Activated CD8-positive, alpha-beta memory T cell treated with anti-CD3 and anti-CD28 coated beads for 36 hours (primary cell): ENCODE measurements around the gene ATXN10. TPM values are rescaled to one million over a fixed set of nuclear protein-coding genes. Genes with fewer than 3 reads are reported as not detected.
"Not testable (repeated sequence)": the region's sequence is repeated elsewhere in the genome, so short reads cannot be mapped to it uniquely, and the experiment has no call there.

Experiments
- CTCF ChIA-PET: fragments of 350-600 bp; sonication (Branson Sonifier 250); formaldehyde crosslinking; loops from one replicate; lab custom pipeline; 2021; ENCODE audit warnings: antibody characterized with exemption; lab: Charles Lee
- POLR2A ChIA-PET: fragments of 350-600 bp; sonication (Branson Sonifier 250); formaldehyde crosslinking; loops from one replicate; lab custom pipeline; 2021; ENCODE audit warnings: antibody characterized with exemption; lab: Charles Lee
- total RNA-seq, 2 experiments: library from RNA; stranded (reverse); gene quantifications; one replicate each; pipeline ENCODE4 v1.2.3, GENCODE V29; 2021

ATXN10 gene
- 100 to 1,000 TPM; 105 to 120 TPM for total RNA-seq

GRCh38 chr22:45671783-45672563, at the start of gene ATXN10:
Gene ATXN10 (plus strand): TSS chr22:45671834. CDS start chr22:45672064, 230 bp downstream.
- CTCF ChIA-PET = no interaction called here
- POLR2A ChIA-PET = interaction anchor here (0.8 kb wide), 1 partner anchor 16 kb away, joined by 4 read pairs; no protein-coding TSS in a partner anchor

GRCh38 chr22:45621836-45622600, 49.6 kb upstream of the ATXN10 start:
- ChIA-PET POLR2A (interaction anchor here (0.5 kb wide), 1 partner anchor 440 kb away, joined by 3 read pairs; no protein-coding TSS in a partner anchor), CTCF (interaction anchor here (0.6 kb wide), 1 partner anchor 23 kb away, joined by 3 read pairs; no protein-coding TSS in a partner anchor)

GRCh38 chr22:45623464-45624145, 48.0 kb upstream of the ATXN10 start:
- CTCF ChIA-PET, POLR2A ChIA-PET: not testable (repeated sequence)

- CTCF ChIA-PET = no interaction called here
- POLR2A ChIA-PET = interaction anchor here (0.6 kb wide), 1 partner anchor 245 kb away, joined by 7 read pairs; no protein-coding TSS in a partner anchor
Measured at GRCh38 chr22:45626198-45626651, 45.4 kb upstream of the ATXN10 start.

GRCh38 chr22:45627489-45628233, 44.0 kb upstream of the ATXN10 start:
- ChIA-PET POLR2A (no interaction called here), CTCF (no interaction called here)

- POLR2A ChIA-PET = no interaction called here
- CTCF ChIA-PET = no interaction called here
Measured at GRCh38 chr22:45628515-45628914, 43.1 kb upstream of the ATXN10 start.

- POLR2A ChIA-PET = no interaction called here
- CTCF ChIA-PET = interaction anchor here (0.6 kb wide), 1 partner anchor 193 kb away, joined by 4 read pairs; no protein-coding TSS in a partner anchor
Measured at GRCh38 chr22:45629469-45630089, 42.1 kb upstream of the ATXN10 start.

GRCh38 chr22:45630436-45630835, 41.2 kb upstream of the ATXN10 start:
- CTCF ChIA-PET = no interaction called here
- POLR2A ChIA-PET = no interaction called here

GRCh38 chr22:45631140-45631840, 40.3 kb upstream of the ATXN10 start:
- ChIA-PET POLR2A (no interaction called here), CTCF (no interaction called here)

- POLR2A ChIA-PET = no interaction called here
- CTCF ChIA-PET = no interaction called here
Measured at GRCh38 chr22:45631841-45632238, 39.8 kb upstream of the ATXN10 start.

GRCh38 chr22:45632791-45633515, 38.7 kb upstream of the ATXN10 start:
- ChIA-PET POLR2A (no interaction called here), CTCF (no interaction called here)

- POLR2A ChIA-PET = interaction anchor here (0.7 kb wide), 1 partner anchor 55 kb away, joined by 3 read pairs; no protein-coding TSS in a partner anchor
- CTCF ChIA-PET = interaction anchor here (0.7 kb wide), 1 partner anchor 503 kb away, joined by 6 read pairs; no protein-coding TSS in a partner anchor
Measured at GRCh38 chr22:45636683-45637082, 35.0 kb upstream of the ATXN10 start.

- ChIA-PET CTCF (no interaction called here), POLR2A (no interaction called here)
Measured at GRCh38 chr22:45638197-45638596, 33.4 kb upstream of the ATXN10 start.

GRCh38 chr22:45638834-45639746, 32.5 kb upstream of the ATXN10 start:
- ChIA-PET POLR2A (no interaction called here), CTCF (no interaction called here)

GRCh38 chr22:45639747-45640102, 31.9 kb upstream of the ATXN10 start:
- ChIA-PET POLR2A (no interaction called here), CTCF (interaction anchor here (0.6 kb wide), 1 partner anchor 48 kb away, joined by 3 read pairs; no protein-coding TSS in a partner anchor)

GRCh38 chr22:45640291-45640940, 31.2 kb upstream of the ATXN10 start:
- POLR2A ChIA-PET = no interaction called here

More at GRCh38 chr22:45640291-45640940, 31.2 kb upstream of the ATXN10 start:
- CTCF ChIA-PET = interaction anchor here (0.6 kb wide), 1 partner anchor 49 kb away, joined by 3 read pairs; no protein-coding TSS in a partner anchor
